Stimulated activated naive CD4-positive, alpha-beta T cell (primary cell): ENCODE data around the gene DNAJC12.
"Not testable (repeated sequence)": the region's sequence is repeated elsewhere in the genome, so short reads cannot be mapped to it uniquely, and the experiment has no call there.

ENCODE experiments used
- DNase-seq, 6 experiments: peaks; one replicate each; lab custom pipeline; 2025; lab: John Stamatoyannopoulos, UW

Gene DNAJC12

DNA sequence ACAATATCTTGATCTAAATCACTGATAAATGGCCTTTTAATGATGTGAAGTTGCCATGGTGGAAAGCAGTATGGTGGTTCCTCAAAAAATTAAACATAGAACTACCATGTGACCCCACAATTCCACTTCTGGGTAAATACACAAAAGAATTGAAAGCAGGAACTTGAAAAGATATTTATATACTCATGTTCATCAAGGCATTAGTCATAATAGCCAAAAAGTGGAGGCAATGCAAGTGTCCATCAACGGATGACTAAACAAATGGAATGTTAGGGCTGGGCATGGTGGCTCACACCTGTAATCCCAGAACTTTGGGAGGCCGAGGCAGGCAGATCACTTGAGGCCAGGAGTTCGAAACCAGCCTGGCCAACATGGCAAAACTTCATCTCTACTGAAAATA lies 2.0 kb upstream of the DNAJC12 start:
- DNase-seq: no peak

GRCh38 chr10:67839511-67839910 lies 1.5 kb upstream of the DNAJC12 start:
- not testable (repeated sequence) for DNase-seq

GRCh38 chr10:67836972-67837371 lies 1.0 kb downstream of the DNAJC12 start:
- DNase-seq: no peak

DNA sequence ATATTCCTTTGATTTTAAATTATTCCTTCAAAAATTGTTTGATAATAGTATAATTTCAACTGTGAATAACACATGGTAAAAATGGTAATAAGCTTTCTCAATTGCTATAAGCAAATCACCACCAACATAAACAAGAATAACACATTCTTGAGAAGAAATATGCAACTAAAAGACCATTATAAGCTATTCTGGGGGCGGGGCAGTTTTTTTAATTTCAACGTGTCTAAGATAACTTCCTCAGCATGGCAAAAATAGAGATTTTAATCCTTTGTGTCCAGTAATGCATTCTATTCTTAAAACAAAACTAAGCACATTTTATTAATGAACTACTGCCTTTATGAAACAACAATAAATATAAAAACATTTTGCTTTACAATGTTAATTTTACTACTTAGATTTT lies 1.5 kb downstream of the DNAJC12 start:
- DNase-seq: no peak

GRCh38 chr10:67835541-67836394 lies 2.2 kb downstream of the DNAJC12 start:
- DNase-seq: not testable (repeated sequence)

GRCh38 chr10:67834375-67834774 lies 3.6 kb downstream of the DNAJC12 start:
- no peak for DNase-seq

- DNase-seq: no peak
Observed at GRCh38 chr10:67827811-67828210, 10.2 kb downstream of the DNAJC12 start.

- DNase-seq: no peak
Observed at GRCh38 chr10:67819768-67820204, 18.2 kb downstream of the DNAJC12 start.

DNA sequence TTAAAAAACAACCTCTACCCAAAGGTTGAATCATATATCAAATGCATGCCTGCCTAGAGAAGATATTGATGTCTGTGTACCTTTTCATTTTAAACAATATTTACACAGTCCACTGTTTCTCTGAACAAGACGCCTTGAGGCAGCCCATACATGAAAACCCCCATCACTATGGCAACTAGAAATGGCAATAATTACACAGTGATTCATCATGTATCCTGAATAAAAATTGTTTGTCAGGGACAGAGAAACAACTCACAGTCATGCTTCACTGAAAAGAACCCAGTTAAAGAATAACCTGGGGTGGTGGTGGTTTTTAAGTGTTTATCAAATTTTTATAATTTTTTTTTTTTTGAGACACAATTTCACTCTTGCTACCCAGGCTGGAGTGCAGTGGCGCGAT lies 19.7 kb downstream of the DNAJC12 start:
- DNase-seq: no peak

DNA sequence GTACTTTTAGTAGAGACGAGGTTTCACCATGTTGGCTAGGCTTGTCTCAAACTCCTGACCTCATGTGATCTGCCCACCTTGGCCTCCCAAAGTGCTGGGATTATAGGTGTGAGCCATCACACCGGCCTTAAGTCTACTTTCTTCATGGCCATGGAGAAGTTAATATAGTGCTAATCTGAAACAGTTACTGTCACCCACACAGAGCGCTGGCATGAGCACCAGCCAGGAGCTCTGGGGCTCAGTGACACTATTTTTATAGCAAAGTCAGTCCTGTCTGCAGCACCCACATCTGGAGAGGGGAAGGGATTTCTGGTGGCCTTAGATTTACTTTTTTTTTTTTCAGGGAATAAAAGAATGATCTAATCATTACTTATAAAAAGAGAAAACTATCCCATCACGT lies 21.3 kb downstream of the DNAJC12 start:
- DNase-seq: no peak

DNA sequence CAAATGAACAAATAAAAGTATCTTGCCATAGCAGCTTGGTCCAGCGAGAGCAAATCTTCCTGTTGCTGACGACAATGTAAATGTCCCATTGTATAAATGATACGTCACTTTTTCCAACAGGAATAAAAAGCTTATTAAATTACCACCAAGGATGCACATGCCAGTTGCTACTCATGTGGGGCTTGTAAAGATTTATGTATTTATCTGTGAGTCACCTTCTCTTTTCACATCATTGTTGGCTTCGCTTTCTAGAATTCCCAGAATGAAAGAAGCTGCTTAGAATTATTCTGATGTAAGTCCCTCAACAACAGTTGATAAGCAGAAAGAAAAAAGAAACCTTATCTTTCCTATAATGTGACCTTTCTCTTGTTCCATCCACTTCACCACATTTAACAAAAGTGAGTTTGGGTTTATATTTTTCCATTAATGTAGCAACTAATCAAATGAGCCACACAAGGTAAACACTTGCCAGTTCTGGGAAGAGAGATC lies 22.4 kb downstream of the DNAJC12 start:
- DNase-seq: no peak

DNA sequence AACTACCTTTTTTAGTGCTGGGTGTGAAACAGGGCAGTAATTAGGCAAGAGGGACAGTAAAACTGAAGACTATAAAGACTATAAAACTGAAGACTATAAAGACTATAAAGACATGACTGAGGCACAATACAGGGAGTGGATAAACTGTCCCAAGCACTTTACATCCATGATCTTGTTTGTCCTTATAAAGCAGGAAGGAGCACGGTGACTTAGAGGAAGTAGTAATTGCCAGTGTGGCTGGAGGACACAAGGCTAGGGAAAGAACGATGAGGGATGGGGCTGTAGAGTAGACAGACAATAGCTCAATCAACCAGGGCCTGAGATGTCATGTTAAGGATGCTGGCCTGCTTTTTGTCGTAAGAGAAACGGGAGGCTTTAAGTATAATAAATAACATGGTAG lies 26.0 kb downstream of the DNAJC12 start:
- no peak for DNase-seq

- DNase-seq: no peak
Observed at GRCh38 chr10:67809107-67809506, 28.9 kb downstream of the DNAJC12 start.

GRCh38 chr10:67808704-67809103 lies 29.3 kb downstream of the DNAJC12 start:
- no peak for DNase-seq

DNA sequence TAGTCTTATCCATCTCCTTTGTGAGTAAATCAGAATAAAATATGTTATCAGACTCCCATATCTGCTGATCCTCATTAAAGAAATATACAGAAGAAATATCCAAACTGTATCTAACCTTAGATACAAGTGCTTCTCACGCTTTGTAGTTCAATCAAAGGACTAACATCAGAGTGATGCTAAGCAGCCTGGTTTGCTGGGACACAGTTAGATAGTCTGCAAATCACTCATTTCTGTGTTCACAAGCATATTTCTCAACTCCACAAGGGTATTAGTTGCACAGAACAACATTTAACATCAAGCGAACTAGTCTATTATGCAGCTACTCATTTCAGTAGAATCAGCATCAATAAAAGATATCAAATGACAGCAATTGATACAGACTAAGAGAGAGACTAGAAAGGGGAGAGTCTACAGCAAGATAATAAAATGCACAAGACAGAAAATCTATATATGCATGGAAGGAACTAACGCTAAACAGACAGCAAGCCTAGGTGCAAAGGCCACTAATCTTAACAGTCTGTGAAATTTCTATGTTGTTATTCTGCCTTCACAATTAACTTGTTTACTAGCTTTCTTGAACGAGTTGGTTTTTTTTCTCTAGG lies 30.0 kb downstream of the DNAJC12 start:
- DNase-seq: no peak

- DNase-seq: no peak
Observed at GRCh38 chr10:67804395-67804678, 33.7 kb downstream of the DNAJC12 start.

GRCh38 chr10:67803588-67804394 lies 34.2 kb downstream of the DNAJC12 start:
- no peak for DNase-seq

DNA sequence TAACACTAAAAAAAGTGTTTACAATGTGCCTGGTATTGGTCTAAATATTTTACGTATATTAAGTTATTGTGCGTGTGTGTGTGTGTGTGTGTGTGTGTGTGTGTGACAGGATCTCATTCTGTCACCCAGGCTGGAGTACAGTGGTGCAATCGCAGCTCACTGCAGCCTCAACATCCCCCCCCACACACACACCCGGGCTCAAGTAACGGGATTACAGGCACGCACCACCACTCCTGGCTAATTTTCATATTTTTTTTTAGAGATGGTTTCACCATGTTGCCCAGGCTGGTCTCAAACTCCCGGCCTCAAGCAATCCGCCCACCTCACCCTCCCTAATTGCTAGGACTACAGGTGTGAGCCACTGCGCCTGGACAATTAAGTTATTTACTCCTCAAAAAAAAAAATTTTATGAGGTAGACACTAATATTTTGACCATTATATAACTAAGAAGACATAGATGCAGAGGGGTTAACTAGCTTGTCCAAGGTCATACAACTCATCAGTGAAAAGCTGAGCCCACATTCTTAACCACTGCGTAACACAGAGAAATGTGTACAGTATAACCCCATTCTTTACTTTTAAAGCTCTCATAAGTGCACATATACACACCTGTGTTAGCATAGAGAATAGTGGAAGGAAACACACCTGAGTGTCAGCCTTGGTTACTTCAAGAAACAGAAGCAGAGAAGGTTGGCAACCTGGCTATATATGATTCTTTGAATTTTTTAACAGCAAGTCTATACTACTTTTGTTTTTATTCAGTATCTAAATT lies 35.0 kb downstream of the DNAJC12 start:
- no peak for DNase-seq

DNA sequence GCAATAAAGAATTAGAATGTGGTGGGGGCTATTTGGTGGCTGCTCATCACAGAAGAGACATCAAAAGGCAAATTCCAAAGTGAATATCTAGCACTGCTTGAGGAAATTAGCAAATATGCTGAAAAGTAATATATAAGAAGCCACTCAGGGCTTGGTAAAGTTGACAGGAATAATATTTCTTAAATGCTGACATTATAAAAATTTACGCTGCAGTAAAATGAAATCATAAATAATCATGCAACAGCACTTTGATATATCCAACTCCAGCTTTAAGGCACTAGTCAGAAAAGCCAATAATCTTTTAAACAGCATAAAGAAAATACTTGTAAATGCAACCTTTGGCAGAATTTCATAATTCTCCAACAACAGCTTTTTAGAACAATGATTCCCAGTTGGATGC lies 36.9 kb downstream of the DNAJC12 start:
- DNase-seq: no peak

- DNase-seq: no peak
Observed at GRCh38 chr10:67794909-67795460, 43.0 kb downstream of the DNAJC12 start.

DNA sequence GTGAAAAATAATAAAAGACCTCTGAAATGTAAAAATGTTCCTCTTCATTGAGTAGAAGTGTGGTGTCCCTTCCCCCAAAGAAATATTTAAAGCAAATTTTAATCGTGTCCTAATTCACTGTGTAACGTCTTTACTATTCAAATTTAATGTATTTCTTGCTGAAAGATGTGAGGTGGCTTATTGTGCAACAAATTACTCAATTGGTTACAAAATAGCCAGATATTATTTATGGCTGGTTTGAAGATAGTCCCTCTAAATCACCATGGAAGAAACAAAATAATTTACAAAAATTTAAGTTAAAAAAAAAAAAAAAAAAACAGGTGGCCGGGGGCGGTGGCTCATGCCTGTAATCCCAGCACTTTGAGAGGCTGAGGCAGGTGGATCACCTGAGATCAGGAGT lies 43.7 kb downstream of the DNAJC12 start:
- no peak for DNase-seq

DNA sequence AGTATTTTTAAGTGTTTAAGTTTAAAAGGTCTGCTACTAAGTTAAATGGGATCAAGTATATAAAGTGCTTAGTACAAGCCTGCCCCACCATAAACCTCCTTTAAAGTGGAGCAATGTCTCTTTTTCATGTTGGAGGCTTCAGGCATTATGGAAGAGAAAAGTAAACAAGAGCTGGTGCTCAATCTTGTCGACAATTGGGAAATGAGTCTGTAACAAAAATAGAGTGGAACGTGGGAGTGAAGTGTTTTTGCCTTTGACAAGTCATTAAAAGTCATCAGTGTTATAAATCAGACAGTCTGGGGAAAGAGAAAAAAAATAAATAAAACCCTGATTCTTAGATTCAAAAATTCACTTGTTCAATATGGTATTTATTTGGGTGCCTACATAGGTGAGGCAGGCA lies 44.7 kb downstream of the DNAJC12 start:
- DNase-seq: no peak
